IPS-NIHi11 (cell line): ENCODE measurements around the gene RAB20.
"Not testable (repeated sequence)": the region's sequence is repeated elsewhere in the genome, so short reads cannot be mapped to it uniquely, and the experiment has no call there.

Source experiments
- DNase-seq: peaks from one replicate; pipeline ENCODE4 v3.0.0; 2012; ENCODE audit warnings: mixed read lengths, low spot score

RAB20 gene

GRCh38 chr13:110561344-110562035 lies at the start of gene RAB20:
TSS of gene RAB20 (minus strand) at chr13:110561722. CDS start at chr13:110561519, 203 bp downstream.
- DNase-seq: peak; percentile 93

- no peak for DNase-seq
Measured at GRCh38 chr13:110610955-110611595, 49.6 kb upstream of the RAB20 start.

DNA sequence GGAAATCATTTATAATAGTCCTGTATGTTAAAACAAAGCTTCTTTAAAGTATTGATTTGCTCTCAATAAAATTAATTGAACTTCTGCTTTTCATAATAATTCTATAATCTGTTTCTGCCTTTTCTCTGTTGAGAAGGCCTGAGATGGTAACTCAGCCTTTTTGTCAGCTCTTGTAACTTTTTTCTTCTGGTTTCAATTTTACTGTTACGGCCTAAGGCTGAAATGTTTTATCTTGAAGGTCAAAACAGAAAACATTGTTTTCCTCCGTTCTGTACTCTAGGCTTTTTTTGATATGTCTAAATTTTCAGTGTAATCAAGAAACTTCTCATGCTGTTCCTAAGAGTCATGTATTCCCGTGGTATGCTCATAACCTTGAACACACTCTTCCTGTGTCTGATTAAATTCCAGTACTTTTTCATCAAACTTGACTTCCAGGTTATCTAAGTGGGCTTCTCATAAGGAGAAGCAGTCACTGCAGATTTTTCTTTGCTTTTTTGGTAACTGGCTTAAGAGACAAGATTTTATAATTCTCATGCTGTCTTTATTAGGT lies 46.2 kb upstream of the RAB20 start:
- no peak for DNase-seq

DNA sequence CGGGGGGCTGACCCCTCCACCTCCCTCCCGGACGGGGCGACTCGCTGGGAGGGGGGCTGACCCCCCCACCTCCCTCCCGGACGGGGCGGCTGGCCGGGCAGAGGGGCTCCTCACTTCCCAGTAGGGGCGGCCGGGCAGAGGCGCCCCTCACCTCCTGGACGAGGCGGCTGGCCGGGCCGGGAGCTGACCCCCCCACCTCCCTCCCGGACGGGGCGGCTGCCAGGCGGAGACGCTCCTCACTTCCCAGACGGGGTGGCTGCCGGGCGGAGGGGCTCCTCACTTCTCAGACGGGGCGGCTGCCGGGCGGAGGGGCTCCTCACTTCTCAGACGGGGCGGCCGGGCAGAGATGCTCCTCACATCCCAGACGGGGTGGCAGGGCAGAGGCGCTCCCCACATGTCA lies 44.8 kb upstream of the RAB20 start:
- not testable (repeated sequence) for DNase-seq

- DNase-seq: no peak
Measured at GRCh38 chr13:110605132-110605531, 43.6 kb upstream of the RAB20 start.

- no peak for DNase-seq
Measured at GRCh38 chr13:110600980-110601379, 39.5 kb upstream of the RAB20 start.

DNA sequence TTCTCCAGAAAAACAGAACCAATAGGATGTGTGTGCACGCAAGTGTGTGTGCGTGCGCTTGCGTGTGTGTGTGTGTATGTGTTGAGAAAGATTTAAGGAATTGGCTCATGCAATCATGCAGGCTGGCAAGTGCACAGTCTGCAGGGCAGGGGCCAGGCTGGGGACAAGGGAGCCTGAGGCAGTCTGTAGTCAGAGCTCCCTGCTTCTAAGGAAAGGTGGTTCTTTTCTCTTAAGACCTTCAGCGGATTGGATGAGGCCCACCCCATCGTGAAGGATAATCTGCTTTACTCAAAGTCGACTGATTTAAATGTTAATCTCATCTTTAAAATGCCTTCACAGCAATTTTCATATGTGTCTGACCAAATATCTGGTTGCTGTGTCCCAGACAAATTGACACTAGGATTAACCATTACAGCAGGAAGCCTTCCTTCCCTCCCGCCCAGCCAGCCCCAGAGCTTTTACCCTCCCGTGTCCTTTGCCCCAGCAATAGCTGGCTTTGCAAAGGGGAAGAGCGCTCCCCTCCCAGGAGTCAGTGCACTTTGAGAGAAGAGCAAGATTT lies 38.8 kb upstream of the RAB20 start:
- DNase-seq: no peak

GRCh38 chr13:110597041-110597689 lies 35.6 kb upstream of the RAB20 start:
- DNase-seq: no peak

DNA sequence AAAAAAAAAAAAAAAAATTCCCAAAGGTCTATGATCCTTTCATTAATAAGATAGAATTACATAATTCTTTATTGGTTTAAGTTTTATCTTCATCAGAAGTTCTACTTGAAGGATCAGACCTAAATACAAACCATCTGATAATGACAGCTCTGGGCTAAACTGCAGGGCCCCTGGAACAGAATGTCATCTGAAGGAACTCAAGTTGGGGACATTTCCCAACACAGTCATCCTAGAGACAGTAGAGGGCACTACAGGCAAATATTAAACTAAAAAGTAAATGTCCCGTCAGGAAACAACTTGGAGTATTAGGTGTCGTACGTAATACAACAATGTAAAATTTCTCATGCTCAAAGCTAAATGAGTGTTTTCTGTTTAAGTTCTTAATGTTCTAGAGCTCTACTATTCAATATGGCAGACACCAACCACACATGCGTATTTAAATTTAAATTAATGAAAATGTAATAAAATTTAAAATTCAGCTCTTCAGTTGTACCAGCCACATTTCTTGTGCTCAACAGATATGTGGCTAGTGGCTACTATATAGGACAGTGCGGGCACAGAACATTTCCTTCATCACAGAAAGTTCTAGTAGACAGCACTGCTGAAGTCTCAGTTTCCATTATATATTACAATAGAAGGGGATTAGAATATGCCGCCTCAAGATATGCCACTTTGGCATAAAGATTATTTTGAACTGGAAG lies 32.1 kb upstream of the RAB20 start:
- DNase-seq: peak; percentile 61

DNA sequence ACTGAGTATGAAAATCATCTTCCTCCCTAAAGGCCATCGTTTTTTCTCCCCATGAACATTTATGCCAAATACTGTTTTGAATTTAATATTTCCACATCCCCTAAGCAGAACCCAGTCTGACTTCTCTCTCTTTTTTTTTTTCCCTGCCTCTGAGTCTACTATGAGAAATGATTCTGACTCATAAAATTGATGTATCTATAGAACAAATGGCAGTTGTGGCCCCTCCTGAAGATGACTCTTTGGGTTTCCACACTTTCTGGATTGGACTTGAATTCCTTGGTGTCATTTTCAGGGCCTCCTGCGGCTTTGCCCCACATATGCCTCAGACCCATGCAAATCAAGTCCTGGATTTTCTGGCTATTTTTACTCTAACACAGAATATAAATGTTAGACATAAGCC lies 31.1 kb upstream of the RAB20 start:
- no peak for DNase-seq

DNA sequence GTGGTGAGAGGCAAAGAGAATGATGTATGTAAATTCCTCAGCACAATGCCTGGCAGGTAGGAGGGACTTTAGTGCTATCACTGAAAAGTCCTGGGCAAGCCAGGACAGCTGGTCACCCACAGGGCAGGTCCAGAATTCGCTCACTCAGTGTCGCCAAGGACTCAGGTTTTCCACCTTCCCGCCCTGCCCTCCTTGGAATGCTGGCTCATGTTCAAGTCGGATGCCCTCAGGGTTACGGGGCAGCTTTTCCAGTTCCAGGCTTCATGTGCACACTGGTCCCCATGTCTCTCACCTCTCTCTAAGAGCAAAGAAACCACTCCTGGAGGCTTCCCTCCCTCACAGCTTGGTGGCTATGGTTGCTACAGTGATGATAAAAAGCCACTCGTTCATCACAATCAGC lies 29.1 kb upstream of the RAB20 start:
- DNase-seq: no peak

DNA sequence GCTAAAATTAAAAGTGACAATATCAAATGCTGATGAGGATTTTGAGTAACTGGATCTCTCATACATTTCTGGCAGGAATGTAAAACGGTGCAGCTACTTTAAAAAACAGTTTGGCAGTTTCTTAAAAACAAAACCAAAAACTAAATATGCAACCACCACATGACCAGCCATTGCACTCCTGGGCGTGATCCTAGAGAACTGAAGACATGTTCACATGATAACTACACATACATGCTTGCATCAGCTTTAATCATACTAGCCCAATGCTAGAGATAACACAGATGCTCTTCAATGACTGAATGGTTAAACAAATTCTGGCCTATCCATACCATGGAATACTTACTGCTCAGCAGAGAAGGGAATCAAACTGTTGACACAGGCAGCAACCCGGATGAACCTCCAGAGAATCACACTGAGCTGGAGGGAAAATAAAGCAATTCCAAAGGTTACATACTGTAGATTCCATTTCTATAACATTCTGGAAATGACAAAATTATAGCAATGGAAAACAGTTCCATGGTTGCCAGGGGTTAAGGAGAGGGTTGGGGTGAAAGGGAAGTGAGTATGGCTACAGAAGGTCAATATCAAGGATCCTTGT lies 28.4 kb upstream of the RAB20 start:
- no peak for DNase-seq

GRCh38 chr13:110583178-110583865 lies 21.8 kb upstream of the RAB20 start:
- DNase-seq: no peak

DNA sequence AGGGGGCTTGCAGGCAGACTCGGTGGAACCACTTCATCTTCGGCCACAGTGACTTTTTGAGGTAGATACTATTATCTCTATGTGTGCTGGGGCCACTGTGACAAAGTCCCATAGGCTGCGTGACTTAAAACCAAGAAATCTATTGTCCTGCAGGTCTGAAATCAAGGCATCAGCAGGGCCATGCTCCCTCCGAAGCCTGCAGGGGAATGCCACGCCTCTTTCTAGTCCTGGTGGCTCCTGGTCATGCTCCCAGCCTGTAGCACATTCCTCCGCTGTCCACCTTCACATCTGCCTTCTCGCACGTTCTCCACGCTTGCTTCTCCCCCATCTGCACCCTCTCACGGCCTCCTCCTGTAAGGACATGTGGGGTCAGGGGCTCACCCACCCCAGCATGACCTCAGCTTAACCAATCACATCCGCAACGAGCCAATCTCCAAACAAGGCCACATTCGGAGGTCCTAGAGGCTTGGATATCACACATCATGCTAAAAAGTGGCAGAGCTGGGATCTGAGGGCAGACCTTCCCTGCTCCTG lies 21.0 kb upstream of the RAB20 start:
- DNase-seq: no peak

DNA sequence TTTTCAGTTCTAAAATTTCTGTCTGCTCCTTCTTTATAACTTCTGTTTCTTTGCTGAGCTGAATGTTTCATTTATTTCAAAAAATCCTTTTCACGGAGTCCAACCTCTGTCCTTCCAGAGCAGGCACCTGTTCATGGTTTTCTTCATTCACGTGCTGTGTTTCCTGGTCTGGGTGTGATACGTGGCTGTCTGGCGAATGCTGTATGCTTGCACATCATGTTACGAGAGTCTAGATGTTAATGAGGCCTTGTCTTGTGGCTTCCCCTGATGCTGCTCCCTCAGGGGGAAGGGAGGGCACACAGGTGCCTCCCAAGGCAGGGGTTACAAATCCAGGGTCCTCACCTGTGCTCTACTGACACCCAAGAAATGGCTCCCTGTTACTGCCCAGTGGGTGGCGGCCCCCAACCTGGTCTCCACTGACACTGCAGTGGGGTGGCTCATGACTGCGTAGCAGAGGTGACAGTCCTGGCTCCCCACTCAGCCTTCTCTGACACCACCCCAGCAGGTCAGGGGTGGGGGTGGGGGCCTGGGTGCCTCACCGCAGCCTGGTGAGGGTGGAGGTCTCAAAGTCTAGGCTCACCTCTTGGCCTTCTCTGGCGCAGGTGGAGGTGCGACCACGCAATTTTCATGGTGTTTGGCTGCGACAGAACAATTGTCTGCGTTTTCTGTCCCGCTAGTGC lies 20.1 kb upstream of the RAB20 start:
- no peak for DNase-seq

DNA sequence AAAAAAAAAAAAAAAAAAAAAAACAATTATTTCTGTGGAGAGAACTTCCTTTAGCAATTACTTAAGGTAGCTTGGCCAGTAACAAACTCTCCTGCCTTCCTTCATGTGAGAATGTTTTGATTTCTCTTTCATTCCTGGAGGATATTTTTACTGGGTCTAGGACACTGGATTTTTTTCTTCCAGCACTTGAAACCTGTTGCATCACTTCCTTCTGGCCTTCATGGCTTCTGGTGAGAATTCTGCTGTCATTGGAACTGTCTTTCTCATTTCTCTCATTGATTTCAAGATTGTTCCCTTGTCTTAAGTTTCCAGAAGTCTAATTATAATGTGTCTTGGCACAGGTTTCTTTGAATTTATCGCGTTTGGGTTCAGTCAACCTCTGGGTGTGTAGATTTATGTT lies 19.3 kb upstream of the RAB20 start:
- DNase-seq: no peak

- DNase-seq: no peak
Measured at GRCh38 chr13:110578363-110578762, 16.8 kb upstream of the RAB20 start.

DNA sequence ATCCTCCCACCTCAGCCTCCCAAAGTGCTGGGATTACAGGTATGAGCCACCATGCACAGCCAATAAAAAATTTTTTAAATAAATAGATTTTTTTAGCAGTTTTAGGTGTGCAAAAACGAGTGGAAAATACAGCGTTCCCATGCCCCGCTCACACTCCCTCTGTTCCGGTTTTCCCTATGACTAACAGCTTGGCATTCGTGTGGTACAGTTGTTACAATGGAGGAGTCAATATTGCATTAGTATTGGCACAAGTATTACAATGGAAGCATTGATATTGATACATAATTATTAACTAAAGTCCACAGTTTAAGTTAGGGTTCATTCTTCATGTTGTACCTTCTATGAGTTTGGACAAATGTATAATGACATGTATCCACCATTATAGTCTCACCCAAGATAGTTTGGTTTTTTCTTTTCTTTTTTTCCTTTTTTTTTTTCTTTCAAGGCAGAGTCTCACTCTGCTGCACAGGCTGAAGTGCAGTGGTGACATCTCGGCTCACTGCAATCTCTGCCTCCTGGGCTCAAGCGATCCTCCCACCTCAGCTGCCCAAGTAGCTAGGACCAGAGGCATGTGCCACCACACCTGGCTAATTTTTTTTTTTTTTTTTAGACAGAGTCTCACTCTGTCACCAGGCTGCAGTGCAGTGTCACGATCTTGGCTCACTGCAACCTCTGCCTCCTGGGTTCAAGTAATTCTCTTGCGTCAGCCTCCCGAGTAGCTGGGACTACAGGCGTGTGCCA lies 15.4 kb upstream of the RAB20 start:
- DNase-seq: no peak

DNA sequence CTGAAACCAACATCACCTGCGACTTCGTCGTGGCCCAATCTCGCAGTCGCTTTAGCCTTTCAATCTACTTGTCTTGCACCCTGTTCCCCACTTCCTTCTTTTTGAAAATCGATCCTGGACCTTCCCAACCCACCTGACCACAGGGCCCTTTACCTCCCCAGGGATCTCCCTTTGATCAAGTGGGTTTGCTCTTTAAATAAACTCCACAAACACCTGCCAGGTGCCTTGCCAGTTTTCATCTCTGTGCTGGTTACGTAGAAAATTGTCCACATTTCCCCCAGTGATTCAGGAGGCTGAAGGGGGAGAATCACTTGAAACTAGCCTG lies 14.5 kb upstream of the RAB20 start:
- no peak for DNase-seq
